ENCODE data around the gene ETV5. TPM values are rescaled to one million over a fixed set of nuclear protein-coding genes. Genes with fewer than 3 reads are reported as not detected.
A peak's percentile ranks its signal among the peaks of the same experiment; 100 is the strongest.

Gene ETV5
- total and polyA plus RNA-seq, 9 of the 15 experiments (the other 6 are each of a cell fraction or from before 2014, with no cell fraction given) = 9.2 to 25.9 (median 15.9) TPM

DNA sequence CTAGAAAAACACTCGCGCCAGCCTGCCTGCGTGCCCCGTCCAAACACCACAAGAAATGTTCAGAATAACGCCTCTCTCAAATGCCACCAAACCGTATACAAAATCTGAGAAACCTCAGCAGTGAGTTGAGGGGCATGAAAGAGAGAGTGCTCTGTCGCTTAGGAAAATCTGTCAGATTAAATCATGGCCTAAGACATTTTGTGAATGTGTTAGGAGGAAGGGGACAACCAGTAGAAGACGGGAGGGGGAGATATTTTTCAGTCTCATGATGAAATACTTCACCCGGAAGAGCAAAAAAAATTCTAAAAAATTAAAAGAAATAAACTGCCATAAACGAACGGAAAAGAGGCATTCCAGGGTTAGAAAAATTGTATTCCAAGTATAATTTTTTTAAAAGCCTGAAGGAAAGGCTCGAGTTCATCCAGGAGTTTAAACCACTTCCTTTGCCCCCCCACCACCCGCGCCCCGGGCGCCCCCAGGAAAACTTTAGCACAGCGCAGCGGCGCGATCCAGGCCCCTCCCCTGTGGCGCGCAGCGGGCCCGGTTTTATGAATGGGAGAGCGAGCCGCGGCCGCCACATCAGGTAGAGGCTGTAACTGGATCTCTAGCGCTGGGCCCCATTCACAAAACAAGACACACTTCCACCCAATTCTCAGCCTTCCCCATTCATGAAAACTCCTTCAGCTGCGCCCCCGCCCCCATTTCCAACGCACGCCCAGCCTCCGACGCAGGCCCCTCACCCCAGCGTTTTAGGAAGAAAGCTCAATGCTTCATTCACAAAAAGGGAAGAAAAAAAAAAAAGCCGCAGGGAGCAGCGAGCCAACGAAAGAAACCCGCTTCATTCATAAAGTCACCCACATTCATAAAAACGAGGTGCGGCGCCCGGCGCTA lies 1.4 kb downstream of the ETV5 start (continued):
- TF ChIP-seq, protein P1, sequence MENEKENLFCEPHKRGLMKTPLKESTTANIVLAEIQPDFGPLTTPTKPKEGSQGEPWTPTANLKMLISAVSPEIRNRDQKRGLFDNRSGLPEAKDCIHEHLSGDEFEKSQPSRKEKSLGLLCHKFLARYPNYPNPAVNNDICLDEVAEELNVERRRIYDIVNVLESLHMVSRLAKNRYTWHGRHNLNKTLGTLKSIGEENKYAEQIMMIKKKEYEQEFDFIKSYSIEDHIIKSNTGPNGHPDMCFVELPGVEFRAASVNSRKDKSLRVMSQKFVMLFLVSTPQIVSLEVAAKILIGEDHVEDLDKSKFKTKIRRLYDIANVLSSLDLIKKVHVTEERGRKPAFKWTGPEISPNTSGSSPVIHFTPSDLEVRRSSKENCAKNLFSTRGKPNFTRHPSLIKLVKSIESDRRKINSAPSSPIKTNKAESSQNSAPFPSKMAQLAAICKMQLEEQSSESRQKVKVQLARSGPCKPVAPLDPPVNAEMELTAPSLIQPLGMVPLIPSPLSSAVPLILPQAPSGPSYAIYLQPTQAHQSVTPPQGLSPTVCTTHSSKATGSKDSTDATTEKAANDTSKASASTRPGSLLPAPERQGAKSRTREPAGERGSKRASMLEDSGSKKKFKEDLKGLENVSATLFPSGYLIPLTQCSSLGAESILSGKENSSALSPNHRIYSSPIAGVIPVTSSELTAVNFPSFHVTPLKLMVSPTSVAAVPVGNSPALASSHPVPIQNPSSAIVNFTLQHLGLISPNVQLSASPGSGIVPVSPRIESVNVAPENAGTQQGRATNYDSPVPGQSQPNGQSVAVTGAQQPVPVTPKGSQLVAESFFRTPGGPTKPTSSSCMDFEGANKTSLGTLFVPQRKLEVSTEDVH (IDR thresholded peaks at IDR 0.05; ENCODE audit: low read depth, partially characterized antibody) = no peak
- TF ChIP-seq SMAD4 (CRISPR knock-in tag; conservative IDR thresholded peaks at IDR 0.05) (no peak), MTA2 (IDR thresholded peaks at IDR 0.05; ENCODE audit: low read depth) (no peak), ZFP1 (CRISPR knock-in tag; IDR thresholded peaks at IDR 0.05) (no peak), ZNF23 (CRISPR knock-in tag; IDR thresholded peaks at IDR 0.05) (no peak), NR3C1 (CRISPR knock-in tag; IDR thresholded peaks at IDR 0.05) (no peak), RB1 (IDR thresholded peaks at IDR 0.05; ENCODE audit: low read depth) (peak; percentile 87; the same call in 1 of the 2 replicates), ETV6 (IDR thresholded peaks at IDR 0.05; ENCODE audit: borderline replicate concordance in 1 of 2, low read depth in 2 of 2, low read length in 1 of 2) (no peak), ETV6 (CRISPR knock-in tag; IDR thresholded peaks at IDR 0.05; ENCODE audit: borderline replicate concordance) (no peak), CBFB (CRISPR knock-in tag; IDR thresholded peaks at IDR 0.05) (no peak), KDM1A (IDR thresholded peaks at IDR 0.05) (peak; percentile 70 to 75), DMBX1 (CRISPR knock-in tag; IDR thresholded peaks at IDR 0.05; ENCODE audit: borderline replicate concordance) (no peak), ZNF311 (CRISPR knock-in tag; IDR thresholded peaks at IDR 0.05) (no peak), SMARCB1 (IDR thresholded peaks at IDR 0.05; ENCODE audit: insufficient read length, low read depth) (no peak), ZNF766 (CRISPR knock-in tag; conservative IDR thresholded peaks at IDR 0.05) (no peak), EP300 (IDR thresholded peaks at IDR 0.05; ENCODE audit: low read length) (no peak), SOX6 (IDR thresholded peaks at IDR 0.05) (no peak), CHD2 (IDR thresholded peaks at IDR 0.05; ENCODE audit: low read depth, low read length) (no peak), ZNF354B (CRISPR knock-in tag; IDR thresholded peaks at IDR 0.05) (no peak), ZNF444 (CRISPR knock-in tag; IDR thresholded peaks at IDR 0.05) (no peak), RBFOX2 (IDR thresholded peaks at IDR 0.05; ENCODE audit: low read depth, low read length) (peak; percentile 75), MEIS2 (IDR thresholded peaks at IDR 0.05; ENCODE audit: partially characterized antibody) (peak; percentile 5), STAG1 (CRISPR knock-in tag; IDR thresholded peaks at IDR 0.05; ENCODE audit: borderline replicate concordance) (no peak)
- TF ChIP-seq, protein P2, sequence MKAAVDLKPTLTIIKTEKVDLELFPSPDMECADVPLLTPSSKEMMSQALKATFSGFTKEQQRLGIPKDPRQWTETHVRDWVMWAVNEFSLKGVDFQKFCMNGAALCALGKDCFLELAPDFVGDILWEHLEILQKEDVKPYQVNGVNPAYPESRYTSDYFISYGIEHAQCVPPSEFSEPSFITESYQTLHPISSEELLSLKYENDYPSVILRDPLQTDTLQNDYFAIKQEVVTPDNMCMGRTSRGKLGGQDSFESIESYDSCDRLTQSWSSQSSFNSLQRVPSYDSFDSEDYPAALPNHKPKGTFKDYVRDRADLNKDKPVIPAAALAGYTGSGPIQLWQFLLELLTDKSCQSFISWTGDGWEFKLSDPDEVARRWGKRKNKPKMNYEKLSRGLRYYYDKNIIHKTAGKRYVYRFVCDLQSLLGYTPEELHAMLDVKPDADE (conservative IDR thresholded peaks at IDR 0.05; ENCODE audit: control insufficient read depth, low read depth, low read length) = 0 out of 2 replicates have a peak, but pooled peaks have one; percentile 33

Data from K562 (cell line).